Skeletal muscle satellite cell (primary cell): ENCODE data around the gene UBAC2. TPM values are rescaled to one million over a fixed set of nuclear protein-coding genes. Genes with fewer than 3 reads are reported as not detected.
A peak's percentile ranks its signal among the peaks of the same experiment; 100 is the strongest.

ENCODE experiments used
- H3K27me3 ChIP-seq: 2 replicates; pipeline ENCODE4 v1.7.0; 2013; ENCODE audit warnings: low read length; ENCODE audit not compliant: control insufficient read depth, insufficient read depth
- H3K36me3 ChIP-seq: 2 replicates; pipeline ENCODE4 v1.7.0; 2013; ENCODE audit warnings: mild to moderate bottlenecking, control low read depth, low read length; ENCODE audit not compliant: insufficient read depth
- H3K4me1 ChIP-seq: 2 replicates; pipeline ENCODE4 v1.7.0; 2013; ENCODE audit warnings: low read length; ENCODE audit not compliant: control insufficient read depth, insufficient read depth
- H3K4me2 ChIP-seq: 2 replicates; pipeline ENCODE4 v1.7.0; 2013; ENCODE audit warnings: mild to moderate bottlenecking, low read length
- H3K4me3 ChIP-seq: 2 replicates; pipeline ENCODE4 v1.7.0; 2013; ENCODE audit warnings: low read length
- H3K9ac ChIP-seq: 2 replicates; pipeline ENCODE4 v1.7.0; 2013; ENCODE audit warnings: mild to moderate bottlenecking, low read depth, low read length, moderate library complexity
- H3K9me3 ChIP-seq: replicated peaks from 2 replicates; pipeline ENCODE4 v1.7.0; 2013; ENCODE audit warnings: mild to moderate bottlenecking, control low read depth, low read length
- total RNA-seq: library from RNA; depleted of rRNA; stranded (reverse); fragments of >200 nt; gene quantifications from 2 replicates; pipeline ENCODE4 v1.2.3, GENCODE V29; 2012; rRNA removed

Gene UBAC2
- 26.0 and 26.6 TPM in 2 replicates for total RNA-seq

- peaks cover 12% of the 10 kb centered on the region for H3K4me1 ChIP-seq
- no peaks in the 10 kb centered on the region for H3K36me3 ChIP-seq
- H3K27me3 ChIP-seq, result no peaks in the 10 kb centered on the region
- peak within 1 kb of the TSS; percentile 95 for H3K4me3 ChIP-seq
- H3K9me3 ChIP-seq, result no peaks in the 10 kb centered on the region
- H3K4me2 ChIP-seq, result peak within 1 kb of the TSS; percentile 89
- peak within 1 kb of the TSS; percentile 98 for H3K9ac ChIP-seq
These were observed at the start of gene UBAC2 for GRCh38 chr13:99200432-99201167. Gene UBAC2 (plus strand): TSS chr13:99200854. CDS start chr13:99200909, 55 bp downstream.

GRCh38 chr13:99151516-99151915, 49.1 kb upstream of the UBAC2 start:
- Histone ChIP-seq H3K4me1 (peaks cover 18% of the 10 kb centered on the region), H3K27me3 (no peaks in the 10 kb centered on the region), H3K9ac (no peak overlapping the region), H3K4me3 (no peak overlapping the region), H3K4me2 (peak overlapping the region; percentile 59), H3K36me3 (no peaks in the 10 kb centered on the region), H3K9me3 (no peaks in the 10 kb centered on the region)

DNA sequence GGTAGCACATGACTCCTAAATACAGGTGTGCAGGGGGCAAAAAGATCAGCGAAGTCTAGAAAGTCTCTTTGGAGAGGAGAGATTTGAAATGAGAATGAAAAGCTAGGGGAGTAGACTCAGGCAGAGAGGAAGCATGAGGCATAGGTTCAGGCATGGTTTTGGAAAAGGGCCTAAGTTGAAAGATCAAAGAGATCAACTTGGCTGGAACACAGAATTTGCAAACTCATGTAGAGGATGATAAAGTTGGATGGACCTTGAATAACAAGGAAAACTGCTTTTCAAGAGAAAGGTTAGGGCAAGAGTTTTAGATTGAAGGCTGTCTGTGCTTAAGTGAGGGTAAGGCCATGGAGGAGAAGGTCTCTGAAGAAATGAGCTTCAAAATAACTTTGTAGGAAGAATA, 47.4 kb upstream of the UBAC2 start:
- H3K4me3 ChIP-seq, result no peak overlapping the region
- no peak overlapping the region for H3K4me2 ChIP-seq
- no peaks in the 10 kb centered on the region for H3K9me3 ChIP-seq
- no peak overlapping the region for H3K9ac ChIP-seq
- peaks cover 18% of the 10 kb centered on the region for H3K4me1 ChIP-seq
- no peaks in the 10 kb centered on the region for H3K36me3 ChIP-seq
- H3K27me3 ChIP-seq, result no peaks in the 10 kb centered on the region

DNA sequence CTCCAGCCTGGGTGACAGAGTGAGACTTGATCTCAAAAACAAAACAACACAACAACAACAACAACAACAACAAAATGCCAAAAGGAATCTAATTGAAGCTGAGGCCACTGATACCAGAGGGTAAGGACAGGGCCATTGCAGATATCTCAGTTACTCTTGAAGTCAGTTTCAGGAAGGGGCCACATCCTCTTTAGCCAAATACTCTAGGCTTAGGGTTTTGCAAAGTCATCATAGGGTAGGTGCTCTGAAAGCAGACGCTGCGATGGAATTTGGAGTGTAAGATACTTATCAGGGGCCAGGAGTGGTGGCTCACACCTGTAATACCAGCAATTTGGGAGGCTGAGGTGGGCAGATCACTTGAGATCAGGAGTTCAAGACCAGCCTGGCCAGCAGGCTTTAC, 46.6 kb upstream of the UBAC2 start:
- Histone ChIP-seq H3K9ac (no peak overlapping the region), H3K9me3 (no peaks in the 10 kb centered on the region), H3K4me1 (peaks cover 18% of the 10 kb centered on the region), H3K4me2 (no peak overlapping the region), H3K27me3 (peaks cover 6% of the 10 kb centered on the region), H3K36me3 (no peaks in the 10 kb centered on the region), H3K4me3 (no peak overlapping the region)

- Histone ChIP-seq H3K4me1 (peaks cover 12% of the 10 kb centered on the region), H3K27me3 (peaks cover 12% of the 10 kb centered on the region), H3K4me2 (no peak overlapping the region), H3K4me3 (no peak overlapping the region), H3K36me3 (no peaks in the 10 kb centered on the region), H3K9me3 (no peaks in the 10 kb centered on the region), H3K9ac (no peak overlapping the region)
These were observed 44.8 kb upstream of the UBAC2 start for GRCh38 chr13:99155821-99156220.

DNA sequence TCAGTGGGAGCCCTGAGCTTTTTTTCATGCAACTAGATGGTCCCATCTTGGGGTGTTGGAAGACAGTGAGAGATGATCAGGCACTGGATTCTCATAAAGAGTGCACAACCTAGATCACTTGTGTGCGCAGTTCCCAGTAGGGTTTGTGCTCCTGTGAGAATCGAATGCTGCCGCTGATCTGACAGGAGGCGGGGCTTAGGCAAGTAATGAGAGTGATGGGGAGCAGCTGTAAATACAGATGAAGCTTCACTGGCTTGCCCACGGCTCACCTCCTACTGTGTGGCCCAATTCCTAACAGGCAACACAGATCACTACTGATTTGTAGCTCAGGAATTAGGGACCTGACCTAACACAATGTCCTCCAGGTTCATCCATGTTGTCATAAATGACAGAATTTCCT, 43.6 kb upstream of the UBAC2 start:
- H3K9me3 ChIP-seq, result no peaks in the 10 kb centered on the region
- H3K27me3 ChIP-seq, result peaks cover 17% of the 10 kb centered on the region
- H3K4me1 ChIP-seq, result peaks cover 3% of the 10 kb centered on the region
- no peak overlapping the region for H3K4me3 ChIP-seq
- no peak overlapping the region for H3K9ac ChIP-seq
- no peak overlapping the region for H3K4me2 ChIP-seq
- no peaks in the 10 kb centered on the region for H3K36me3 ChIP-seq

DNA sequence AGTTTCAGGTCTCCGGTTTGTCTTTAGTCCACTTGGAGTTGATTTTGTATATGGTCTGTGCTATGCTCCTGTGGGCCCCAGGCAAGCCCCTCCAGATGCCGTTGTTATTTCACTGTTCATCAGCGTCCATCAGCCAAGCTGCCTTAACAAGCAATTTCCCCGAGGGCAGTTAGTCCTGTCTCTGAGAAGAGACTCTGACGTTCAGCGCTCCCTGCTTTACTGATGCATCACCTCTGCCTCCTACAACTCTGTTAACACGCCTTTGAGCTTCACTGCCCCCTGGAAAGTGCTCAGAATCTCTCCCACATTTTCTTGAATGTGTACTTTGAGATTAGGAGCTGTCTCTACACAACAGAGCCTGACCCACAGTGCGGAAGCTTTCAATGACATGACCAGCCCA, 41.8 kb upstream of the UBAC2 start:
- peaks cover 17% of the 10 kb centered on the region for H3K27me3 ChIP-seq
- no peak overlapping the region for H3K4me2 ChIP-seq

DNA sequence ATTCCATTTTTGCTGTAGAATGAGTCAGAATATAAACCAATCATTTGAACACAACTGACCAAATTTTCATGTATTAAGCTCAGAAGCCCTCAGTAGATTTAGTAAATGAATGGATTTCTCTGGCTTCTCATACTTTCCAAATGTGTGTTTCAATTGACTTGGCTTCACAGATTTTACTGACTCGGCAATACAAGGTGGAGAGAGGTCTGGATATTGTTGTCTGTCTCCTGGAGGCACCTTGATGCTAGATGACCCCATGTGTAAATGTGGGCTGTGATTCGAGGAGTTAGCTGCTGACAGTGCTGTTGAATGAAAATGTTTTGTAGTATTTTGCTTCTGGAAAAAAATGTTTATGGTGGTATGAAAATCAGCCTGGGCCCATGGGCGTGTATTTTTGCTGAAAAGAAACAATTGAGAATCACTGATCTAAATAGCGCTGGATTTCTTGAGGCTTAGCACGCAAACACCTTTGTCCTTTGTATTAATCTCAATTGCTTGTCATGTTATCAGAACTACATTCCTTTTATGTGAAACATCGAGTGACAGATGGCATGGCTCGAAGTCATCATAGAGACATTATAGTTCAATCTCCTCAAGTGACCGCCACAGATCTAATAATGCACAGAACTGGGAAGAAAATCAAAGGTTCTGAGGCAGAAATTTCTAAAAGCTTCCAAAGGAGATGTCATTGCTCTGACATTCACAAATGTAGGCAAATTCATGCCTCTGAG, 41.2 kb upstream of the UBAC2 start:
- H3K4me3 ChIP-seq, result no peak overlapping the region
- H3K4me2 ChIP-seq, result no peak overlapping the region
- peaks cover 17% of the 10 kb centered on the region for H3K27me3 ChIP-seq
- no peak overlapping the region for H3K9ac ChIP-seq
- H3K9me3 ChIP-seq, result no peaks in the 10 kb centered on the region
- no peaks in the 10 kb centered on the region for H3K36me3 ChIP-seq
- H3K4me1 ChIP-seq, result no peaks in the 10 kb centered on the region

More for the DNA sequence above, 41.8 kb upstream of the UBAC2 start:
- Histone ChIP-seq H3K4me1 (no peaks in the 10 kb centered on the region), H3K4me3 (no peak overlapping the region), H3K9me3 (no peaks in the 10 kb centered on the region), H3K9ac (no peak overlapping the region), H3K36me3 (no peaks in the 10 kb centered on the region)

DNA sequence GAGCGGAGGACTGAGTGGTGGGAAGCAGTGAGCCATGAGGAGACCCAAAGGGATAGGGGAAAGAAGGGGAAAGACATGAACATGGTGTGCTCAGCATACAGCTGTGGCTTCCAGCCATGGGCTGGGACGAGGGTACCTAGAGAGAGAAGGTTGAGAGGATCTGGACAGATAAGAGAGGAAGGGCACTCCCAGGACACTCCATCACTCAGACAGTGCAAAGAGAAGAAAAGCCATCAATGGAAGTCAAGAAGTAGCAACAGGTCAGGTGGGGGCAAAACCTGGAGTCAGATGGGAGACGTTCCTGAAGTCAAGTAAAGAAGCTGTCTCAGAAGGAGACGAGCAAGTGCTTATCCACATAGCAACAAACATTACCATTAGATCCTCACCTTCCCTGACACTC, 40.2 kb upstream of the UBAC2 start:
- H3K36me3 ChIP-seq, result no peaks in the 10 kb centered on the region
- H3K4me1 ChIP-seq, result no peaks in the 10 kb centered on the region
- no peak overlapping the region for H3K4me2 ChIP-seq
- no peaks in the 10 kb centered on the region for H3K9me3 ChIP-seq
- no peak overlapping the region for H3K4me3 ChIP-seq
- peaks cover 17% of the 10 kb centered on the region for H3K27me3 ChIP-seq
- no peak overlapping the region for H3K9ac ChIP-seq

- Histone ChIP-seq H3K36me3 (no peaks in the 10 kb centered on the region), H3K4me3 (no peak overlapping the region), H3K9me3 (no peaks in the 10 kb centered on the region), H3K27me3 (peaks cover 17% of the 10 kb centered on the region), H3K9ac (no peak overlapping the region), H3K4me2 (no peak overlapping the region), H3K4me1 (no peaks in the 10 kb centered on the region)
These were observed 39.1 kb upstream of the UBAC2 start for GRCh38 chr13:99161512-99161911.

GRCh38 chr13:99162567-99163361, 37.9 kb upstream of the UBAC2 start:
- Histone ChIP-seq H3K4me2 (no peak overlapping the region), H3K27me3 (peaks cover 17% of the 10 kb centered on the region), H3K4me1 (no peaks in the 10 kb centered on the region), H3K36me3 (no peaks in the 10 kb centered on the region), H3K4me3 (no peak overlapping the region), H3K9ac (no peak overlapping the region), H3K9me3 (no peaks in the 10 kb centered on the region)
